C4-2B (cell line): ENCODE results near the gene RPS13.
A peak's percentile ranks its signal among the peaks of the same experiment; 100 is the strongest.
"Not testable (repeated sequence)": the region's sequence is repeated elsewhere in the genome, so short reads cannot be mapped to it uniquely, and the experiment has no call there.

ENCODE experiments used
- H3K27ac ChIP-seq: fragments of 450-650 bp; 2 replicates; pipeline ENCODE4 v1.5.1; 2017
- CTCF ChIP-seq: fragments of 450-650 bp; conservative IDR thresholded peaks from 2 replicates; pipeline ENCODE4 v1.5.1; 2017; ENCODE audit warnings: mild to moderate bottlenecking
- ZFX ChIP-seq: fragments of 450-650 bp; IDR thresholded peaks from 2 replicates; pipeline ENCODE4 v1.6.1; 2017

The RPS13 gene

GRCh38 chr11:17077520-17078401, at the start of gene RPS13:
RPS13 (minus strand) TSS chr11:17077667; CDS start chr11:17077641, 26 bp downstream.
- peak; percentile 44; the same call in 1 of the 2 replicates for TF ChIP-seq ZFX
- TF ChIP-seq CTCF, result no peak
- H3K27ac ChIP-seq, result peak within 1 kb of the TSS; percentile 100

DNA sequence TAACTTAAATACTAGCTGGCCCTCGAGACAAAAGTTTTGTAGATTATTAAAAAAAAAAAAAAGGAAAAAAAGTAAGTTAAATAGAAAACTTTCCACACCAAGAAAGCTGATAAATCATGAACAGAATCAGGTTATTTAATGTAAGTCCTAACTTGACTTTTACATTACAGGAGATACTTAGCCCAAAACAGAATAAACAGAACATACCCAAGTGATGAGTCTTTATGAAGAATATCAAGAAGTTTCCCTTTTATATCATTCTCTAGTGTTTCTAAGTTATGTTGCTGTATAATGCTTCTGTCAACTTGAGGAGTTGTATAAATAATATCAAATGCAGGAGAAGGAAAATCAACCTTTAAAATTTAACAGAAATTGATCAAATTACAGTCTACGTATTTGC, 44.5 kb upstream of the RPS13 start:
- no peak overlapping the region for H3K27ac ChIP-seq
- TF ChIP-seq CTCF, result no peak
- TF ChIP-seq ZFX, result no peak

GRCh38 chr11:17117262-17117661, 39.8 kb upstream of the RPS13 start:
- H3K27ac ChIP-seq, result no peak overlapping the region
- TF ChIP-seq CTCF (no peak), ZFX (no peak)

GRCh38 chr11:17116117-17116516, 38.6 kb upstream of the RPS13 start:
- no peak for TF ChIP-seq ZFX
- H3K27ac ChIP-seq, result no peak overlapping the region

GRCh38 chr11:17107745-17108144, 30.3 kb upstream of the RPS13 start:
- peak; percentile 56 for TF ChIP-seq CTCF

DNA sequence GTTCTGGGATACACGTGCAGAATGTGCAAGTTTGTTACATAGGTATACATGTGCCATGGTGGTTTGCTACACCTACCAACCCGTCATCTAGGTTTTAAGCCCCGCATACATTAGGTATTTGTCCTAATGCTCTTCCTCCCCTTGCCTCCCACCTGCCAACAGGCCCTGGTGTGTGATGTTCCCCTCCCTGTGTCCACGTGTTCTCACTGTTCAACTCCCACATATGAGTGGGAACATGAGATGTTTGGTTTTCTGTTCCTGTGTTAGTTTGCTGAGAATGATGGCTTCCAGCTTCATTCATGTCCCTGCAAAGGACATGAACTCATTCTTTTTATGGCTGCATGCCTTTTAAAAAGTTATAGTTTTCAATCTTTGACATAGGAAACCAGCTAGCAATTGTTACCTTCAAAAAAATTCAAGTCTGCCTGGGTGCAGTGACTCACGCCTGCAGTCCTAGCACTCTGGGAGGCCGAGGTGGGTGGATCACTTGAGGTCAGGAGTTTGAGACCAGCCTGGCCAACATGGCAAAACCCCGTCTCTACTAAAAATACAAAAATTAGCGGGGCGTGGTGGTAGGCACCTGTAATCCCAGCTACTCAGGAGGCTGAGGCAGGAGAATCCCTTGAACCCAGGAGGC, 28.1 kb upstream of the RPS13 start:
- H3K27ac ChIP-seq, result not testable (repeated sequence)

More at GRCh38 chr11:17107745-17108144, 30.3 kb upstream of the RPS13 start:
- H3K27ac ChIP-seq, result not testable (repeated sequence)

- TF ChIP-seq CTCF (no peak), ZFX (no peak)
- H3K27ac ChIP-seq, result no peak overlapping the region
Measured at GRCh38 chr11:17102462-17102861, 25.0 kb upstream of the RPS13 start.

DNA sequence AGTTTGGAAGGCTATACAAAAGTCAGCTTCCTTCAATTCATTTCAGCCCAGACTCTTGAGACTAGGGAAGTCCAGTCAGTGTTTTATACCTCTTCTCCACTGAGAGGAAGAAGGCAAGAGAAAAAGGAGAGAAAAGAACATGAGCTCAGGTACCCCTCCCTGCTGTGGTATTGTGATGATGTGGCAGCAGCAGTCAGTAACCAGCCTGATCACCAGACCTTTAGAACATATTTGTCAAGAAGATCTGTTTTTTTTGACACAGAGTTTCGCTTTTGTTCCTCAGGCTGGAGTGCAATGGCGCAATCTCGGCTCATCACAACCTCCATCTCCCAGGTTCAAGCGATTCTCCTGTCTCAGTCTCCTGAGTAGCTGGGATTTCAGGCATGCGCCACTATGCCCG, 21.2 kb upstream of the RPS13 start:
- TF ChIP-seq ZFX, result no peak
- no peak for TF ChIP-seq CTCF
- H3K27ac ChIP-seq, result no peak overlapping the region
